KG1 (cell line): ENCODE measurements around the gene COL18A1.
"Not testable (repeated sequence)": the region's sequence is repeated elsewhere in the genome, so short reads cannot be mapped to it uniquely, and the experiment has no call there.

ENCODE experiments used
- DNase-seq: peaks from one replicate; lab custom pipeline; 2025; lab: John Stamatoyannopoulos, UW

The COL18A1 gene

DNA sequence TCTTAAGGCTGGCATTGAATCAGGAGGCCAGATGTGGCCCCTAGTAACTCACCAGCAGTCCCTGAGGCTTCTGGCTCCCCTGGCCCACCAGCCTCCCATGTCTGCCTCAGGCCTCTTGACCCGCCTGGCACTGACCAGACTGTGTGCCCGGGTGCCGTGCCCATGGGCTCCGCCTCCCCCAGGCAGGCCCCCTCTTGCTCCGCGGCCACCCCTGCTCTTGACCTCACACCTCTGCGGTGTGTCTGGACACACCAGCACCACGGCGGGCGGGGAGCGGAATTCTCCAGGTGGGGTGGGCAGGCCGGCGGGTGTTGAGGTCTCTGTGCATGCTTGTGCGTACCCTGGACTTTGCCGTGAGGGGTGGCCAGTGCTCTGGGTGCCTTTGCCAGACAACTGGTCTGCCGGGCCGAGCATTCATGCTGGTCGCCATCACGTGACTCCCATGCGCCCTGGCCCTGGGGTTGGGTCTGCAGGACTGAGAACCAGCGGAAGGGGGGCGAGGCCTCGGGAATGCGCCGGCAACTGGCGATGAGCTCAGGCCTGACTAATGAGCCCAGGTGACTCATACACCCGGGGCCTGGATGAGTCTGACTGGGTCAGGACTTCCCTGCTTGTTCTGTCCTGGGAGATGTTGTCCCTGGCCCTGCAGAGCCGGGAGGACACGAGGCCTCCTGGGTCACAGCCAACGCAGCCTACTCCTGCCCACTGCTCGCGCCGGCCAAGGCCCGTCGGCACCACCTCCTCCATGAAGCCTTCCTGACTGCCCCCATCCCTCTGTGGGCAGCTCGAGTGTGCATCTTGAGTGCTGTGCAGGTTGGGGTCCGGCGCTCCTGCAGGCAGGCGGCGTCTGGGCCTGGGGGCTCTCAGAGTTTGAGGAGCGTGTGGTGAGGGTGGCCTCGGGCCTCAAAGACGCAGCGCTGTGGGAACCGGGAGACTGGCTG lies 22.6 kb downstream of the COL18A1 start:
- no peak for DNase-seq

DNA sequence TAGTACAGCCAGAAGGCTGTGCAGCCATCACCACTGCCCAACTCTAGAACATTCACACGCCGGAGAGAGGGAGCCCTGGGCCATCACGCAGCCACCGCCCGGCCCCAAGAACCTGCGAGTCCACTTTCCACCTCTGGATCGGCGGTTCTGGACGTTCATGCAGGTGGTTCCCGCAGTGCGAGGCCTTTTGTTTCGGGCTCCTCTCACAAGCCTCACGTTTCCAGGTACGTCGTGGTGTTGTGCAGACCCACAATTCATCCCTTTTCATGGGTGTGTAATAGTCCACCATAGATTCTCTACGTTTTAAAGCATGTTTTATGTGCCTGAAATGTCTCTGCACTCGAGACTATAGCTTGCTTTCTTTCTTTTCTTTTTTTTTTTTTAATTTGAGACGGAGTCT lies 23.6 kb downstream of the COL18A1 start:
- no peak for DNase-seq

DNA sequence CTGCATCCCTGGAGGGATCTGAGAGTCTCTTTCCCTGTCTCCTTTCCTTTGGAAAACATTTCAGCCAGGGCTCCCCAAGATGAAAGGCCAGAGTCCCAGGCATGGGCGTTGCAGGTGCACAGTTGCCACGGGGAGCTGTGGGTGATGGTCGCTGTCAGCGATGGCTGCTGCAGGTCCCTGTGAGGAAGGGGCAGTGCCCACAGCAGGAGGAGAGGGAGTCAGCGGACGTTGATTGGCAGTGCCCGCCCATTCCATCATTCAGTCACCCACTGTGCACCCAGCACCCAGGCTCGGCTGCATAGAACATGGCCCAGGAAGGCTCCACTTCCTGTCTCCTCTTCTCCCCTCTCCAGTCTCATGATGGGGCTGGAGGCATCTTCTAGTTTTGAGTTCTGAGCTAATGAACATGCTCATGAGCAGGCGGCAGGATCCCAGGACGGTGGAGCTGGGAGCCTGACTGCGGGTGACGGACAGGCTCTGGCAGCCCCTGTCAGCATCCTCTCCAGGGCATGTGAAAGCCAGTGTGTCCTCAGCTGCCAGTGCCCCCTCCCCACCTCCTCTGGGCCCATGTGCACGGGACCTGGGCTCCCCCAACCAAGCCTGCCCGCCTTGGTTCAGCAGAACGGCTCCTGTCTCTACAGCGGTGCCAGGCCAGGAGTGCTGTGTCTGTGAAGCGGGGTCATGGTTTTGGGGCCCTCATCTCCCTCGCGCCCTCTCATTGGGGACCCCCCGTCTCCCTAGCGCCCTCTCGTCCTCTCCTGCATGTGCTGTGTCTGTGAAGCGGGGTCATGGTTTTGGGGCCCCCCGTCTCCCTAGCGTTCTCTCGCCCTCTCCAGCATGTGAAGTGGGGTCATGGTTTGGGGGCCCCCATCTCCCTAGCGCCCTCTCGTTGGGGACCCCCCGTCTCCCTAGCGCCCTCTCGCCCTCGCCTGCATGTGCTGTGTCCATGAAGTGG lies 24.5 kb downstream of the COL18A1 start:
- no peak for DNase-seq

DNA sequence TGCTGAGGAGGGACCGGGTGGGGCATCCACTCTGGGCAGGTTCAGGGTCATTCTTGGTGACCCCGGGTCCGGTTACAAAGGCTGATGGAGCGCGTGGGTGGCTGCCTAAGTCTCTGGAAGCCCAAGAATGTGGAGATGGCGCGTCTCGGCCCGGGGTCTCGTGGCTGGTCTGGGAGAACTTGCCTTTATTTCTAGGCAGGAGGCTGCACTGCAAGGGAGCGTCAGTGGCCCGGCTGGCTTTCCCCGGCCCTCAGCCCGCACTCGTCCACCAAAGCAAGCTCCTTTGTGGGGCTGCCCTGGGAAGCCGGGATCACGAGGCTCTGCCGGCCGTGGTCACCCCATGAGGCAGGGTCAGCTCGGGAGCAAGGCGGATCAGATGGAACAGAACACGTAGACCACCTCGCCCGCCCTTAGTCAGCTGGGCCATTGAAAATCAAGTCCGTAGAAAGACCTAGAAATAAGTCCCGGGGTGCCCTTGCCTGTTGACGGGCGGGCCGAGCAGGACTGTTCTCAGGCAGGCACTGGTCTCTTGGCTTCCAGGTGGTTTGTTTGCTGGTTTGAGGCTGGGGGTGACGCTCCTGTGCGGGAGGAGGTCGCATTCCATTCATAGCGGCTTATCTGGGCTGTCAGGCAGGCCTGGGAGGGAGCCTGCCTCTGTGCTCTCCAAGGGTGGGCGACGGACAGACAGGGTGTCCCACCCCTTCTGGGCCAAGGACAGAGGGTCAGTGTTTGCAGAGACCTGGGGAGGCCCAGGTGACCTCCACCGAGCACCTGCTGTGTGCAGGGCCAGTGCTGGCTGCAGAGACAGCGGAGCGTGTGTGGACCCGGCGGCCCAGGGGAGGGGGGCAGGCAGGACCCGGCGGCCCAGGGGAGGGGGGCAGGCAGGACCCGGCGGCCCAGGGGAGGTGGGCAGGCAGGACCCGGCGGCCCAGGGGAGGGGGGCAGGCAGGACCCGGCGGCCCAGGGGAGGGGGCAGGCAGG lies 25.8 kb downstream of the COL18A1 start:
- DNase-seq = no peak

DNA sequence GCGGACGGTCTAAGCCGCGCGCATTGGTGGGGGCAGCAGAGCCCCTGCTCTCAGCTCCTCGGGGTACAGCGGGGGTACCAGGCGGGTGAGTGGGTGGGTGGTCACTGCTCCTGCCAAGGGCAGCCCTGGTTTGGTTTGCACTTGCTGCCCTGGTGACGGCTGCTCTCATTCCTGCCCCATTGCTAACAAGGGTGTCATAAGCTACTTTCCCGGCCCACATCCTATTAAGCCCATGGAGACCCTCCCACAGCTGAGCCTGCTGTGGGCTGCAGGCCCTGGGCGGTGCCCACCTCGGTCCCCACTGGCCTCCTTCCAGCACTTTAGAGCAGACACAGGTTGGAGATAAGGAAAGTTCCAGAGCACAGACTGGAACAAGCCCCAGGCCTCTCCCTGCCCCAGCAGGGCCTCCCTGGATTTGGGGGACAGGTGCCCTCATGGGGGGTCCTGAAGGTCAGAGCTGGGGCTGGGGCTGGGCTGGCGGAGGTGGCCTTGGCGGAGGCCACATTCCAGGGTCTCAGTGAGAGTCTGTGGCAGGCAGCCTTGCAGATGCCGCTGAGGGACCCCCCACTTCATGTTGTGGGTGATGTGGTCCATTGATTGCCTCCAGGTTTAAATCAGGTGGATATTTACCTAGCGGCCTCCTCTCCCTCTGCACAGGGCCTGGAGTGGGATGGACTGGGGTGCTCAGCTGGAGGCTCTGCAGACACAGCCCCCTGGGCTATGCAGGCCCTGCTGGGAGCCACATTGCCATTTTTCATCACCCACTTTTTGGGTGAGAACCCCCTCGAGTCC lies 27.0 kb downstream of the COL18A1 start:
- DNase-seq = no peak

DNA sequence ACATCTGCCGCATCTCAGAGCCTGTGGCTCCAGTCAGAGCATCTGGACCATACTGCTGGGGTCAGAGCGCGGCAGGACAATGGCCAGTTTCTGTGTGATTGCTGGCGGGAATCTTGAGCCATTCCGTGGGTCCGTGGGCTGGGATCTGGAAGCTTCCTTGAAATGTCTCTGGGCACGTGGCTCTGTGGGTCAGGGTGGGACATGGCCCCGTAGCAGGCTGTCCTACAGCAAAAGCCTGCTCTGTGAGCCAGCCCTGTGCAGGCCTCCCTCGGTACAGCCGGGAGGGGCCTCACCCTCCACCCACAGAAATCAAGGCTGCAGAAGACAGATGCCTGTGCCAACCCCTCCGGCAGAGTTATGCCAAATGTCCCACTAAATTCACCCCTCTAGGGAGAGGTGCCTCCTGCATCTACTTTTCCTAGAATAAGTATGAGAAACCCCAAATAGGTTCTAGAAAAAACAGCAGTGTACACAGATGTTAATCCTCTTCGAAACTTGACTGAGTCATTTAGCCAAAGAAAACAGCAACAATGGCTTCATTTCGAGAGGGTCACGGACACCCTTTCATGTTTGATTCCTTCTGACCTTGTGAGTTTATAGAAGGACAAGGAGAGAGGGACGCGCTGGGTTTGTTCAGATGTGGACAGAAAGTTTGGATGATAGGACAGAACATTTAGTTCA lies 27.8 kb downstream of the COL18A1 start:
- DNase-seq = no peak

DNA sequence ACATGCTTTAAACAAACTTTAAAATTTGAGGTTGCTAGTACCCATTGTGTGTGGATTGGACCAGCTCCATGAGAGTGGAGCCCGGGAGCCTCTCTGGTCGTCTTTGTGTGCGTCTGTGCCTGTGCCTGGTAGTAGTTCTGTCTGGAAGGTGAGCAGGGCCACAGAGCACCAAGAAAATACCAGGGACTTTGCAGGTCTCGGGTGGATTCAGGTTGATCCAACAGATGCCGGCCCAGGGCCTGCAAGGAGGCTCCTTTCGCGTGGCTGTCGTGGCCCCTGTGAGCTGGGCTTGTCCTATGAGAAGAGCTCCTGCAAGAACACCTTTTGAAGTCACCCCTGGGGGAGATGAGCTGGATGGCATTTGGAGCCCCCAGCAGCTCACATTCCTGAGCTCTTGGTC lies 28.3 kb downstream of the COL18A1 start:
- no peak for DNase-seq

DNA sequence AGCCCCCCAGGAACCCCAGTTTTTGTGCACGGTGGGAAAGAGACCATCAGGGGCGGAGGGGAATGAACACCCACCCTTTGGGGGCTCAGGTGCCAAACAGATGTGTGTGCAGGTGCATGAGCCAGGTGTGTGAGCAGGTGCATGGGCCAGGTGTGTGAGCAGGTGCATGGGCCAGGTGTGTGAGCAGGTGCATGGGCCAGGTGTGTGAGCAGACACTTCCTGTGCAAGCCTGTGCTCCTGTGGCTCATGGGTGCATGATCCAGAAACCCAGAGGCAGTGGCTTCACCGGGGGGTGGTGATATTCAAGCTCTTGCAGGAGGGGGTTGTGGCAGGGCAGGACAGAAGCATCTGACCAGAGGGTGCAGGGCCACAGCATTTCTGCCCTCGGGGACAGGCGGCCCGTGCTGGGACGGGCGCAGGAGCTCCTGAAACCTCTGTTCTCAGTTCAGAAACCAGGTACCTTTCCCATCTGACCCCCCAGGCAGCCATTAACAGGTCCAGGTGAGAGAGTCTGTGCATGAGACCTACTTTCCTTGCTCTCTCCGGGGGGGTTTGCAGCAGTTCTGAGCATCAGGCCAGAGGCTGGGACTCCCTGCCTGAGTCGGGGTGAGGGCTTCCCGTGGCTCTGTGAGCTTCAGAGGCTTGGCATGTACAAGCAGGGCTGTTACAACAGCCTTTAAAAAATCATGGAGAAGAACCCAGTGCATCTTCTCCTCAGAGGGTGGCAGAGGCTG lies 29.1 kb downstream of the COL18A1 start:
- DNase-seq = no peak

DNA sequence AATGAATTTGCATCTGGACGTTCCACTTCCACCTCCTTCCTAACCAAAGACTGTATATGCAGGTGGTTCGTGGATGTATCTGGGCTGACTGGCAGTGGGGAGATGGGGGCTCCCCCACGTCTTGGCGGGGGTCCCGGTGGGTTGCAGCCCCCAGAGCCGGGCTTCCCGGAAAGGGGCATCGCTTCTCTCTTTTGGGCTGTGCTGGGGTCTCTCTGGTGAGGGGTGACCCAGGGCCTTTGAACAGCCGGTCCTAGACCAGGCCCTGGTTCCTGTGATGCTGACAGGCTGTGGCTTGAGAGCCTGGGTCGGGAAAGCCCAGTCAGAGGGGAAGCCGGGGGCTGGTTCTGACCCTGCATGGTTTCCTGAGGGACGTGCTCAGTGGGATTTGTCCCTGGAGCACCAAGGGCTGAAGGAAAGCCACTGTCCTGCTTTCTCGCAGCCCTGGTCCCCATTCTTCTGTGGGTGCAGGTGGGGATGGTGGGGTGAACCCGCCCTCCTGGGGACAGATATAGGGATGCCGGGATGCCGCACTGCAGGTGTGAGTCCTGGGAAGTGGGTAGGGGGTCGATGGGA lies 29.8 kb downstream of the COL18A1 start:
- no peak for DNase-seq

DNA sequence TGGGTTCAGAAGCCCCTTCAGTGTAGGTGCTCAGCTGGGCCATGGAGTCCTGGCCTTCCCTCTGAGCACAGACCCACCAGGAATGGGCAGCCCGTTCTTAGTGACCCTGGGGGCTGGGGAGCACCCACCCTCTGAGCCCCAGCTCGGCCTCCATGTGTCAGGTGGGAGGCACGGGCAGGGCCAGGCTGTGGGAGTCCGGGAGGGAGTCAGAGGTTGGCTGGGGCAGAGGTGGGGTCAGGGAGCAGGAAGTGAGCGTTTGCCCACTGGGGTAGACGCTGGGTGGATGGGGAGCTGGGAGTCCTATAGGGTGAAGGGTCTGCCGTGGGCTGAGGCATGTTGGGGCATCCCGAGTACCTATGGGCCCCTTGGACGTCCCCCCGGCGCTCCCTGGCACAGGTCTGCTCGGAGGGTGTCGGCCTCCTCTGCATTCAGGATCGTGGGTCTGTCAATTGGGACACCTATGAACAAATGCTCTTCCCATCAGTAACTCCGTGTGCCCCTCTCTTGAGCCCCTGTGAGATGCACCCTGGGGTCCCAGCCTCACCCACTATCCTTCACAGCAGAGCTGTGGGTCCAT lies 30.5 kb downstream of the COL18A1 start:
- DNase-seq = no peak

DNA sequence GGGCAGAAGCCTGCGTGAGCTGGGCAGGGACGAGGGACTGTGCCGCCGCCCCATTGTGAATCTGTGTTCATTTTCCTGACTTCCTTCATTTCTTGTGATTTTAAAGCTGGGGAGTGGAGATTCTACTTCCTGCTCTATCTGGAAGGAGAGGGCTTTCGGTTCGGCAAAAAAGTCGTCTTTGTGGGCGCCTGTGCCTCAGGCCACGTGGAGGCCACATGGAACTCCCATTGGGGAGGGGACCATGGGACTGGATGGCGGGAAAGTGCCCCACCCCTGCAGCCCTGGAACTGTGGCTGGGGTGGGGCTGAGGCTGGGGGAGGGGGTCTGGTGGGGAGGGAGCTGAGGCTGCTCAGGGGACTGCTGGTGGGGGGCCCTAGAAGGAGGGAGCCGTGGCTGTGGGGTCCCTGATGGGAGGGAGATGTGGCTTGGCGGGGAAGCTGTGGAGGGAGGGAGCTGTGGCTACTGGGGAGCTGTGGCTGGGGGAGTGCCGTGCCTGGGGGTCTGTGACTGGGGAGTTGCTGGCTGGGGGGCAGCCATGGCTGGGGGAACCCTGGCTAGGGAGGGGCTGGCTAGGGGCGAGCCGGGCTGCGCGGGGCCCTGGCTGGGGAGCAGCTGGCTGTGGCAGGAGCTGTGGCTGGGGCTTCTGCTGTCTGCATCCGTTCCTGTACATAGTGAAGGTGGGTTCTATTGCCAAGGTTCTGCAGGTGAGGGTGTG lies 31.5 kb downstream of the COL18A1 start:
- DNase-seq = no peak

DNA sequence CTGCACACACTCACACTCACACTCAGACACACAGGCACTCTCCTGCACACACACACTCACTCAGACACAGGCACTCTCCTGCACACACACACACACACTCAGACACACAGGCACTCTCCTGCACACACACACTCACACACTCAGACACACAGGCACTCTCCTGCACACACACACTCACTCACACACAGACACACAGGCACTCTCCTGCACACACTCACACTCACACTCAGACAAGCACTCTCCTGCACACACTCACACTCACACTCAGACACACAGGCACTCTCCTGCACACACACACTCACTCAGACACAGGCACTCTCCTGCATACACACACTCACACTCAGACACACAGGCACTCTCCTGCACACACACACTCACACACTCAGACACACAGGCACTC lies 32.9 kb downstream of the COL18A1 start:
- DNase-seq = not testable (repeated sequence)

DNA sequence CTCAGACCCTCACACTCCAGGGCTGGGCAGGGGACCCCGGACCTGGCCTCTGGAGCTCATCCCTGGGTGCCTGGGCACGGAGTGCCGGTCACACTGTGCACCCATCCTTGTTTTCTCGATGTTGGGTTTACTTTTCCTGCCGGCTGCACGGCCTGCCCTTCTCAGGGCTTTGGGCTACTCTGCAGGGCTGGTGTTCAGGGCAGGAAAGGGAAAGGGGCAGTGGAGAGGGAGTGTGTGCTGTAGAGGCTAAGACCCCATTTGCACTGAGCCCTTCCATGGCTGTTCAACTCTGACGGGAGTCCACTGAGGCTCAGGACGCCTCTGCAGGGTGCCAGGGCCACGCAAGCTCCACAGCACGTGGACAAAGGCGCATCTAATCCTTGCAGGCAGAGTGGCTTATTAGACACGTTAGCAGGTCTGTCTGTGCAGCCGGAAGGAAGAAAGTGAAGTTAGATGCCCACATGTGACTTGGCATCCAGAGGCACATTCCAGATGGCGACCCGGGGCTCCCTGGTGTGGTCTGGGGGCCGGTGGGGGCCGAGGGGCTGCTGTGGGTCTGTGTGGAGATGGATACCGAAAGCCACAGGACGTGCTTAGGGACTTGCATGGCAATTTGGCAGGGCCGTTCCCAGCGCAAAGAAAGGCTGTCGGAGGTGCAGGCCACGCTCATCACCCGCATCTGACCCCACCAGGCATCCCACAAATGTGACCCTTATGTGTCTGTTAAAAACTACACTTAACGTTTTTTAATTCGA lies 33.6 kb downstream of the COL18A1 start:
- no peak for DNase-seq

DNA sequence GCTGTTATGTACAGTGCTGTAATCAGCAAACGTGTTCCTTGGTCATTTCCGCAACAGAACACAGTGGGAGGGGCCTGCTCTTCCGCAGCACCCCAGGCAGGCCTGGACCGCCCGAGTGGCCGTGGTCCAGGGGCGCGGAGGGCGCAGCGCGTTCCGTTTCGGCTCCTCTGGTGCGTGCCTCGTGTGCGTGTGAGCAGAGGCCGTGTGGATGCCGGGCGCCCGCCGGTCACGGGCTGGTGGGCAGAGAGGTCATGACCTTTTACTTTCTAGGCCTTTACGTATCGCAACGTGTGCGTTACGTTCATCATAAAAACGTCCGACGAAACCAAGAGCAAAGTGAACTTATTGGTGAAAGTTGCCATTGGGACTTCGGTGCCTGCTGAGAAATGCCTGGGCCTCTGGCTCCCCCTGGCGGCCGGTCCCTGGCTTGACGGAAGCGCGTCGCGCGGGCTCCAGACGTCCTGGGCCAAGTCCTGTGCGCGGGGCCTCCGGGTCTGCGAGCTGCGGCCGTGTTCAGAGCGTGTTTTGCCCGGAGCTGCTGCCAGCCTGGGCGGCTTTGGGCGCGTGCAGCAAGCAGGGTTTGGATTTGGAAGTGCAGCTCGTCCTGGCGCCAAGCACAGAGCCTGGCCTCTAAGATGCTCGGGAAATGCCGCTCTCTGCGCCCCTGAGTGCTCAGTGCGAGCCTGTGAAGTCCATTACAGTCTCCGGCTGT lies 34.4 kb downstream of the COL18A1 start:
- peak; percentile 82 for DNase-seq

DNA sequence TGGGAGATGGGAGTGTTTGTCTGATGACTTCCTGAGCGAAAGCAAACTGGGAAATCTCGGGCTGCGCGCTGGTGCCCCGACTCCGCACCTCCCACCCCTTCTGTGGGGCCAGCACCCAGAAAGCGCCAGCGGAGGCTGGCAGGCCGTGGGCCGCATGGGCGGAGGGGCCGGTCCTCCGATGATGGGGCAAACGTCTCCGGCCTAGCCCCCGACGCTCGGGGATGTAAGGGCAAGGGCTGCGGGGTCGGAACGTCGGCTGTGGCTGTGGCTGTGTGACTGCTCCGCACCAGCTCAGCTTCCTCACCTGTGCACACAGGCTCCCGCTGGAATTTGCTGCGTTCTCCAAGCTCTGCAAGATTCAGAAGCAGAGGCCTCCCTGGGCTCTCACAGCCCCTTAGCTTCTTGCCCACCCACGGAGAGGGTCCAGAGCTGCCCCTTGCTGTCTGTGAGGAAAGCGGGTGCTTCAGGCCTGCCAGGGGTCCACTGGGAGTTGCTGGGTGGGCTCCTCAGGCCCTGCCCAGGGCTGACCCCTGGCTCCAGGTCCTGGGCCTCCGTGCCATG lies 35.0 kb downstream of the COL18A1 start:
- no peak for DNase-seq

DNA sequence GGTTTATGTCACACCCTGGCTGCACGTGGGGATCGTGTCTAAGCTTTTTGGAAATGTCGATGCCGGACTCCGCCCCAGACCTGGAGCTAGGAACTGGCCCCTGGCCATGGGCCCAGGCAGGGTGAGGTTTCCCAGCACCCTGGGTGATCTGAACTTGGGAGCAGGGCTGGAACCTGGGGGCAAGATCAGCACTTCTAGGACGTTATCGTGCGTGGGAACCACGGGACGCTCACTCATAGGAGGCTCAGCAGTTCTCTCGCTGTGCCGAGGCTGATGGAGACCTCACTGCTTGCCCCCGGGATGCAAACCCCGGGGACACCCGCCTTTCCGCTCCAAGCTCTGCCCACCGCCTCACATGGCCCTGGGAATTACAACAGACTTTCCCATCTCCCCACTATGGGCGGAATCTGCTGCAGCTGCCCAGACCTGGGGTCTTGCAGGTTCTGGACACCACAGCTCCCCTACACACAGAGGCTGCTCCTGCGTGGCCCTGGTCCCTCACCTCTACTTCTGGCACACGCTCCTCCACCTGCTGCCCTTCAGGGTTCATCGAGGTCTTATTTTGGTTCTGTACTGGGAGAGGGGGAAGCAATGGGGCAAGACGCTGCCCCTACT lies 35.9 kb downstream of the COL18A1 start:
- DNase-seq = no peak
